H9 (cell line): ENCODE data around the gene PTGS1. TPM values are rescaled to one million over a fixed set of nuclear protein-coding genes. Genes with fewer than 3 reads are reported as not detected.

Source experiments
- DNase-seq: peaks from one replicate; pipeline ENCODE4 v3.0.0-alpha.2; 2017
- H2AFZ ChIP-seq: one replicate; pipeline ENCODE4 v1.6.1; 2013; ENCODE audit warnings: mild to moderate bottlenecking, low read length, control low read depth, moderate library complexity
- H2AK5ac ChIP-seq: 2 replicates; pipeline ENCODE4 v1.6.1; 2013; ENCODE audit warnings: low read length, control low read depth, mixed read lengths; ENCODE audit not compliant: insufficient read length
- H2BK120ac ChIP-seq: one replicate; pipeline ENCODE4 v1.6.1; 2013; ENCODE audit warnings: low read depth, mild to moderate bottlenecking, low read length, control low read depth, inconsistent platforms; ENCODE audit not compliant: poor library complexity, severe bottlenecking
- H2BK12ac ChIP-seq: 2 replicates; pipeline ENCODE4 v1.6.1; 2013; ENCODE audit warnings: low read length, control low read depth, mixed read lengths, low read depth; ENCODE audit not compliant: insufficient read length
- H2BK15ac ChIP-seq: 2 replicates; pipeline ENCODE4 v1.6.1; 2013; ENCODE audit warnings: low read depth, low read length, control low read depth
- H2BK20ac ChIP-seq: one replicate; pipeline ENCODE4 v1.6.1; 2013; ENCODE audit warnings: low read depth, mild to moderate bottlenecking, low read length, control low read depth, inconsistent platforms; ENCODE audit not compliant: poor library complexity, severe bottlenecking
- H2BK5ac ChIP-seq: 2 replicates; pipeline ENCODE4 v1.6.1; 2013; ENCODE audit warnings: low read length, control low read depth, mixed read lengths; ENCODE audit not compliant: insufficient read length
- H3K14ac ChIP-seq: 2 replicates; pipeline ENCODE4 v1.6.1; 2013; ENCODE audit warnings: low read length, control low read depth; ENCODE audit not compliant: insufficient read depth
- H3K18ac ChIP-seq: 2 replicates; pipeline ENCODE4 v1.6.1; 2013; ENCODE audit warnings: low read depth, mild to moderate bottlenecking, mixed read lengths, low read length, control low read depth; ENCODE audit not compliant: insufficient read length
- H3K23ac ChIP-seq: 2 replicates; pipeline ENCODE4 v1.6.1; 2013; ENCODE audit warnings: low read length, control low read depth, mixed read lengths, low read depth; ENCODE audit not compliant: insufficient read length
- H3K23me2 ChIP-seq: 2 replicates; pipeline ENCODE4 v1.6.1; 2013; ENCODE audit warnings: low read depth, mild to moderate bottlenecking, mixed read lengths, low read length, control low read depth; ENCODE audit not compliant: insufficient read length, poor library complexity, severe bottlenecking
- H3K27ac ChIP-seq: 2 replicates; pipeline ENCODE4 v1.5.1; 2013; ENCODE audit warnings: low read length, control low read depth, mixed read lengths, low read depth; ENCODE audit not compliant: insufficient read length
- H3K27me3 ChIP-seq: 2 replicates; pipeline ENCODE4 v1.6.1; 2013; ENCODE audit warnings: low read length, control low read depth, inconsistent platforms; ENCODE audit not compliant: insufficient read depth
- H3K4ac ChIP-seq: 2 replicates; pipeline ENCODE4 v1.6.1; 2013; ENCODE audit warnings: low read depth, mild to moderate bottlenecking, control low read depth, inconsistent platforms, low read length, moderate library complexity
- H3K4me1 ChIP-seq: 2 replicates; pipeline ENCODE4 v1.6.1; 2013; ENCODE audit warnings: low read length, control low read depth, inconsistent platforms; ENCODE audit not compliant: insufficient read depth
- H3K4me2 ChIP-seq: 2 replicates; pipeline ENCODE4 v1.6.1; 2013; ENCODE audit warnings: low read length, control low read depth, mixed read lengths; ENCODE audit not compliant: insufficient read length, insufficient read depth
- H3K56ac ChIP-seq: 2 replicates; pipeline ENCODE4 v1.6.1; 2013; ENCODE audit warnings: low read depth, mild to moderate bottlenecking, mixed read lengths, low read length, control low read depth; ENCODE audit not compliant: insufficient read length
- H3K79me1 ChIP-seq: 2 replicates; pipeline ENCODE4 v1.6.1; 2013; ENCODE audit warnings: low read depth, mild to moderate bottlenecking, moderate library complexity, low read length, control low read depth, inconsistent platforms; ENCODE audit not compliant: insufficient read depth, poor library complexity, severe bottlenecking
- H3K79me2 ChIP-seq: 2 replicates; pipeline ENCODE4 v1.6.1; 2013; ENCODE audit warnings: low read length, control low read depth, inconsistent platforms; ENCODE audit not compliant: insufficient read depth
- H3K9ac ChIP-seq: 2 replicates; pipeline ENCODE4 v1.6.1; 2013; ENCODE audit warnings: low read length, control low read depth, mixed read lengths; ENCODE audit not compliant: insufficient read length; ENCODE audit errors: extremely low read depth
- H3K9me3 ChIP-seq: one replicate; pipeline ENCODE4 v1.6.1; 2013; ENCODE audit warnings: low read depth, low read length, inconsistent platforms; ENCODE audit not compliant: control insufficient read depth
- H3T11ph ChIP-seq: one replicate; pipeline ENCODE4 v1.6.1; 2013; ENCODE audit warnings: mild to moderate bottlenecking, low read length, control low read depth, inconsistent platforms
- H4K20me1 ChIP-seq: one replicate; pipeline ENCODE4 v1.6.1; 2013; ENCODE audit not compliant: control insufficient read depth, insufficient read length, insufficient read depth
- H4K5ac ChIP-seq: 2 replicates; pipeline ENCODE4 v1.6.1; 2013; ENCODE audit warnings: low read depth, mild to moderate bottlenecking, mixed read lengths, low read length, control low read depth; ENCODE audit not compliant: insufficient read length
- H4K8ac ChIP-seq: replicated peaks from 2 replicates; pipeline ENCODE4 v1.6.1; 2013; ENCODE audit warnings: low read length, control low read depth, mixed read lengths, low read depth; ENCODE audit not compliant: insufficient read length
- H4K91ac ChIP-seq: 2 replicates; pipeline ENCODE4 v1.6.1; 2013; ENCODE audit warnings: low read depth, mild to moderate bottlenecking, moderate library complexity, mixed read lengths, low read length, control low read depth; ENCODE audit not compliant: insufficient read length
- H3K27ac Mint-ChIP-seq, 3 experiments: 2 replicates in 2 of 3; 3 replicates in 1 of 3; pipeline ENCODE4 v1.8.0; 2020 to 2021; ENCODE audit warnings: mixed read lengths in 3 of 3, mild to moderate bottlenecking in 1 of 3, moderate library complexity in 1 of 3
- H3K27me3 Mint-ChIP-seq: 2 replicates; pipeline ENCODE4 v1.8.0; 2021; ENCODE audit warnings: low read depth, mild to moderate bottlenecking, moderate library complexity, mixed read lengths
- H3K36me3 Mint-ChIP-seq, 3 experiments: 2 replicates in 2 of 3; 3 replicates in 1 of 3; pipeline ENCODE4 v1.8.0; 2020 to 2021; ENCODE audit warnings: low read depth in 3 of 3, mixed read lengths in 3 of 3; ENCODE audit not compliant: insufficient read depth in 1 of 3
- H3K4me1 Mint-ChIP-seq, 2 experiments: 2 replicates each; pipeline ENCODE4 v1.8.0; 2020; ENCODE audit warnings: mixed read lengths in 2 of 2
- H3K4me3 Mint-ChIP-seq, 2 experiments: 2 replicates in 1 of 2; 3 replicates in 1 of 2; pipeline ENCODE4 v1.8.0; 2020 to 2021; ENCODE audit warnings: mild to moderate bottlenecking in 2 of 2, mixed read lengths in 2 of 2, moderate library complexity in 1 of 2
- H3K9me3 Mint-ChIP-seq, 2 experiments: 2 replicates in 1 of 2; 3 replicates in 1 of 2; pipeline ENCODE4 v1.8.0; 2020; ENCODE audit warnings: mild to moderate bottlenecking in 2 of 2, mixed read lengths in 2 of 2, moderate library complexity in 1 of 2
- CTCF ChIP-seq: fragments of 200-600 bp; sonication (generic); conservative IDR thresholded peaks from 3 replicates; pipeline ENCODE4 v1.8.0; 2021; ENCODE audit warnings: antibody characterized with exemption, mild to moderate bottlenecking
- WGBS: extraction: QIAGEN DNeasy Blood & Tissue Kit; methylation state at CpG from one replicate; pipeline ENCODE4 v1.1.7; 2013; ENCODE audit warnings: missing lambda C conversion rate, low lambda C conversion rate, mixed read lengths; ENCODE audit not compliant: insufficient read length; ENCODE audit errors: extremely low coverage; 5-methylcytosine and 5-hydroxymethylcytosine counted together
- total RNA-seq: library from RNA; stranded (reverse); gene quantifications from 2 replicates; pipeline ENCODE4 v1.2.1, GENCODE V29; 2021

Gene PTGS1
- total RNA-seq, 1 experiment from 2014 or later = 1.3 TPM

GRCh38 chr9:122336866-122337555 lies 33.8 kb upstream of the PTGS1 start:
- no CpG with 5 or more reads among the region's 26 CpGs for WGBS
- Histone ChIP-seq H3K4me2 (no peak overlapping the region), H3K56ac (no peak overlapping the region), H4K91ac (no peak overlapping the region), H4K8ac (no peak overlapping the region), H2BK5ac (no peak overlapping the region), H4K5ac (no peak overlapping the region), H2AK5ac (no peak overlapping the region), H2BK15ac (no peak overlapping the region), H2BK120ac (no peak overlapping the region), H3K27ac (no peak overlapping the region), H2BK20ac (no peak overlapping the region), H3K23me2 (no peaks in the 10 kb centered on the region), H4K20me1 (no peaks in the 10 kb centered on the region), H3K14ac (no peak overlapping the region; the same call in 1 of the 2 replicates), H3K23ac (no peak overlapping the region), H3K79me2 (no peaks in the 10 kb centered on the region), H3K4me1 (peaks cover 16% of the 10 kb centered on the region; the same call in 1 of the 2 replicates), H3K9me3 (no peaks in the 10 kb centered on the region), H2AFZ (no peak overlapping the region), H3T11ph (no peak overlapping the region), H2BK12ac (no peak overlapping the region), H3K9ac (no peak overlapping the region), H3K18ac (no peak overlapping the region), H3K27me3 (no peaks in the 10 kb centered on the region), H3K4ac (no peak overlapping the region), H3K79me1 (no peaks in the 10 kb centered on the region)
- peaks cover 9% of the 10 kb centered on the region for H3K27me3 Mint-ChIP-seq
- no peaks in the 10 kb centered on the region for H3K36me3 Mint-ChIP-seq
- TF ChIP-seq CTCF = no peak
- H3K4me1 Mint-ChIP-seq = peaks cover 55 to 74% of the 10 kb centered on the region in 2 experiments
- peak overlapping the region in 1 of 3 experiments; percentile 14; a peak in 2 of 7 replicates for H3K27ac Mint-ChIP-seq
- H3K9me3 Mint-ChIP-seq = no peaks in the 10 kb centered on the region
- DNase-seq = no peak
- H3K4me3 Mint-ChIP-seq = peak overlapping the region in 1 of 2 experiments; percentile 63; a peak in 4 of 5 replicates
